ENCODE measurements around the gene GADL1. TPM values are rescaled to one million over a fixed set of nuclear protein-coding genes. Genes with fewer than 3 reads are reported as not detected.

GADL1 gene
- total and polyA plus RNA-seq, 2 donors from 2014 or later, result 0.22 to 0.54 TPM

DNA sequence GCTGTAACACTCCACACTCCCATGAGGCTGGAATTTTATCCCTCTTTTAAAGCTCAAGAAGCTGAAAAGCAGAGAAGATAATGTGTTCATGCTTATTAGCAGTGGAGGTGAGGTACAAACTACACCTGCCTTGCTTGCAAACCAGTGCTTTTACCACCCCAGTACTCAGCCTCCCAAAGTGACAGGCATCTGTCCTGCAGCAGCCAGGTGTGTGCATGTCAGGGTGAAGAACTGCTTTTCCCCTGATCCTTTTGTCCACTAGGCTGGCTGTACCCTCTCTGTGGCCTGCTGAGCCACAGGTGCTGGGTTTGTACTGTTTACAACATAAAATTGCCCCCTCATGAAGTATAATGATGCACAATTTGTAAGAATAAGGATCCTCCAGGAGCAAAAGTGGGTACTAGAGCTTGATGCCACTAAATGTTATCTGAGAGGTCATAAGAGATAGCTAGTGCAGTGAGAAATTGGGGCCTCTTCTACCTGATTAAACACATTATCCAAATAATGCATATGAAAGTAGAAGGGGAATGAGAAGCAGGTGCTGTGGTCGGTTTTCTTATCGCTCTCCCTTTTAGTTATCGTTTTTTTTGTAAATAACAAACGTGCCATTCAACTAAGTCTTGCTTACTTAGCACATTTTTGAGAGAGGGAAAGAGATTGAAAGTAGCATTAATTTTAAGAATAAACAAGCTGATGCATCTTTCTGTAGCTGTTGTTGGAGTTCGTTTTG is 39.2 kb upstream of the GADL1 start:
- Histone ChIP-seq H3K36me3 (ENCODE audit: control insufficient read depth in 2 of 3, insufficient read depth in 3 of 3, low read length in 3 of 3) (no peaks in the 10 kb centered on the region), H3K27me3 (ENCODE audit: control insufficient read depth, insufficient read depth, low read length) (no peaks in the 10 kb centered on the region), H3K4me3 (ENCODE audit: low read length in 3 of 3) (peak overlapping the region; percentile 0 to 17 (median 16)), H3K4me1 (ENCODE audit: control insufficient read depth in 2 of 3, insufficient read depth in 2 of 3, low read depth in 1 of 3, low read length in 3 of 3) (no peaks in the 10 kb centered on the region), H3K27ac (ENCODE audit: low read depth in 2 of 2, low read length in 2 of 2) (no peak overlapping the region), H3K9ac (ENCODE audit: low read length in 3 of 3) (no peak overlapping the region), H3K9me3 (ENCODE audit: control insufficient read depth in 2 of 3, insufficient read depth in 1 of 3, low read length in 3 of 3) (no peaks in the 10 kb centered on the region)
- intact Hi-C loops (cut with DNase I), result no loop called here
- FAIRE-seq, result no peak
- TF ChIP-seq, protein P1, sequence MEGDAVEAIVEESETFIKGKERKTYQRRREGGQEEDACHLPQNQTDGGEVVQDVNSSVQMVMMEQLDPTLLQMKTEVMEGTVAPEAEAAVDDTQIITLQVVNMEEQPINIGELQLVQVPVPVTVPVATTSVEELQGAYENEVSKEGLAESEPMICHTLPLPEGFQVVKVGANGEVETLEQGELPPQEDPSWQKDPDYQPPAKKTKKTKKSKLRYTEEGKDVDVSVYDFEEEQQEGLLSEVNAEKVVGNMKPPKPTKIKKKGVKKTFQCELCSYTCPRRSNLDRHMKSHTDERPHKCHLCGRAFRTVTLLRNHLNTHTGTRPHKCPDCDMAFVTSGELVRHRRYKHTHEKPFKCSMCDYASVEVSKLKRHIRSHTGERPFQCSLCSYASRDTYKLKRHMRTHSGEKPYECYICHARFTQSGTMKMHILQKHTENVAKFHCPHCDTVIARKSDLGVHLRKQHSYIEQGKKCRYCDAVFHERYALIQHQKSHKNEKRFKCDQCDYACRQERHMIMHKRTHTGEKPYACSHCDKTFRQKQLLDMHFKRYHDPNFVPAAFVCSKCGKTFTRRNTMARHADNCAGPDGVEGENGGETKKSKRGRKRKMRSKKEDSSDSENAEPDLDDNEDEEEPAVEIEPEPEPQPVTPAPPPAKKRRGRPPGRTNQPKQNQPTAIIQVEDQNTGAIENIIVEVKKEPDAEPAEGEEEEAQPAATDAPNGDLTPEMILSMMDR (IDR thresholded peaks at IDR 0.05; ENCODE audit: borderline replicate concordance, extremely low read depth, insufficient read depth), result no peak
- no peak for DNase-seq

DNA sequence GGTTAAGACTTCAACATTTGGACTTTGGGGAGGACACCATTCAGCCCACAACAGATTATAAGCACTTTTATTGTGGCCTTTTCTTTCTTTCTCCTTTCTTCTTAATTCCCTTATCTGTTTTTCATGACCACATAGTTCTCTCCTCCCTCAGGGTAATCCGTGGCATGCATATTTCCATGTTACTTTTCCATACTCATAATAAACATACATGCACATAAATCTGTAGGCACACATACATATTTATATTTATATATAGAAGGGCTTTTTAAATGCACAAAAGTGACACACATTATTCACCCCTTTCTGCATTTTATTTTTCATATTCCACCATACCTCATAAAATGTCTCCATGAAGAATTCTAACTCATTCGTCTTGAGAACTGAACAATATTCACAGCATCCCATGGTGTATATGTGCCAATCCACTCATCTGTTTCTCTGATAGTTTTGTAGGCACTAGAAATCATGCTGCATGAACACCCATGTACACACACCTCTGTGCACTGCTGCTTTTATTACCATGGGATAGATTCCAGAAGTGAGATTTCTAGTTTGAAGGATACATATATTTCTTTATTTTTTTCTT is 38.1 kb upstream of the GADL1 start:
- Histone ChIP-seq H3K4me3 (ENCODE audit: low read length in 3 of 3) (no peak overlapping the region), H3K27ac (ENCODE audit: low read depth in 2 of 2, low read length in 2 of 2) (no peak overlapping the region), H3K36me3 (ENCODE audit: control insufficient read depth in 2 of 3, insufficient read depth in 3 of 3, low read length in 3 of 3) (no peaks in the 10 kb centered on the region), H3K9ac (ENCODE audit: low read length in 3 of 3) (no peak overlapping the region), H3K9me3 (ENCODE audit: control insufficient read depth in 2 of 3, insufficient read depth in 1 of 3, low read length in 3 of 3) (no peaks in the 10 kb centered on the region), H3K4me1 (ENCODE audit: control insufficient read depth in 2 of 3, insufficient read depth in 2 of 3, low read depth in 1 of 3, low read length in 3 of 3) (no peaks in the 10 kb centered on the region), H3K27me3 (ENCODE audit: control insufficient read depth, insufficient read depth, low read length) (no peaks in the 10 kb centered on the region)
- TF ChIP-seq, protein P1 (IDR thresholded peaks at IDR 0.05; ENCODE audit: borderline replicate concordance, extremely low read depth, insufficient read depth), result no peak
- intact Hi-C loops (cut with DNase I), result no loop called here
- DNase-seq (no peak), FAIRE-seq (no peak)

DNA sequence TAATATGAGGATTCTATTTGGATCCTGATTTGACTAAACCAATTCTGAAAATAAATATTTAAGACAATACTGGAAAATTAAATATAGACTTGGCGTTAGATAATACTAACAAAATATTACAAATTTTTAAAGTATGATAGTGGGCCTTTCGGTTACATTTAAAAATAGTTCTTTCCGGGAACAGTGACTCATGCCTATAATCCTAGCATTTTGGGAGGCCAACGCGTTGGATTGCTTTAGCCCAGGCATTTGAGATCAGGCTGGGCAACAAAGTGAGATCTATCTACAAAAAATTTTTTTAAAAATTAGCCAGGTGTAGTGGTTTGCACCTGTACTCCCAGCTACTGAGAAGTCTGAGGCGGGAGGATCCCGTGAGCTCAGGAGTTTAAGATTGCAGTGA is 30.3 kb upstream of the GADL1 start:
- Histone ChIP-seq H3K4me1 (ENCODE audit: control insufficient read depth in 2 of 3, insufficient read depth in 2 of 3, low read depth in 1 of 3, low read length in 3 of 3) (no peaks in the 10 kb centered on the region), H3K4me3 (ENCODE audit: low read length in 3 of 3) (no peak overlapping the region), H3K36me3 (ENCODE audit: control insufficient read depth in 2 of 3, insufficient read depth in 3 of 3, low read length in 3 of 3) (no peaks in the 10 kb centered on the region), H3K9me3 (ENCODE audit: control insufficient read depth in 2 of 3, insufficient read depth in 1 of 3, low read length in 3 of 3) (no peaks in the 10 kb centered on the region), H3K27ac (ENCODE audit: low read depth in 2 of 2, low read length in 2 of 2) (no peak overlapping the region), H3K27me3 (ENCODE audit: control insufficient read depth, insufficient read depth, low read length) (no peaks in the 10 kb centered on the region), H3K9ac (ENCODE audit: low read length in 3 of 3) (no peak overlapping the region)
- no peak for DNase-seq
- TF ChIP-seq, protein P1 (IDR thresholded peaks at IDR 0.05; ENCODE audit: borderline replicate concordance, extremely low read depth, insufficient read depth), result no peak
- intact Hi-C loops (cut with DNase I), result no loop called here
- FAIRE-seq, result no peak

All from kidney (tissue), 14 donors.